Lower leg skin (tissue), 4 donors: ENCODE data around the gene YPEL3. TPM values are rescaled to one million over a fixed set of nuclear protein-coding genes. Genes with fewer than 3 reads are reported as not detected.

Experiments
- DNase-seq, 2 donors: peaks; one replicate each; pipeline ENCODE4 v3.0.0-alpha.2; 2019; ENCODE audit warnings: low spot score in 2 of 2
- H3K4me3 ChIP-seq: fragments of 200-600 bp; sonication (generic); 2 replicates; pipeline ENCODE4 v1.5.1; 2017; ENCODE audit warnings: mild to moderate bottlenecking, low read depth; ENCODE audit not compliant: poor library complexity, severe bottlenecking
- POLR2A ChIP-seq, 2 donors: fragments of 450-650 bp; IDR thresholded peaks; one replicate each; pipeline ENCODE4 v1.6.1; 2016 to 2017; ENCODE audit warnings: antibody characterized with exemption in 2 of 2, mild to moderate bottlenecking in 1 of 2, moderate library complexity in 1 of 2
- WGBS, 2 donors: methylation state at CpG; one replicate each; pipeline ENCODE4 v1.1.5; 2018; 5-methylcytosine and 5-hydroxymethylcytosine counted together
- intact Hi-C: fragments of 100-400 bp; cut with DNase I; formaldehyde crosslinking; loops from one replicate; pipeline ENCODE4 v1.15.0; 2023; ENCODE audit warnings: low total_unique reads
- total RNA-seq, 4 donors: library from RNA; depleted of rRNA; stranded (reverse); fragments of >200 nt; gene quantifications; one replicate each; pipeline ENCODE4 v1.1.0, GENCODE V29; 2016
- TF ChIP-seq, protein P1 (sequence below), 3 donors: fragments of 450-650 bp; IDR thresholded peaks; one replicate each; pipeline ENCODE4 v1.5.1; 2016; ENCODE audit warnings: antibody characterized with exemption in 3 of 3, mild to moderate bottlenecking in 3 of 3, moderate library complexity in 2 of 3

Gene YPEL3
- total RNA-seq, 4 donors from 2014 or later = 185 to 351 (median 229) TPM

DNA sequence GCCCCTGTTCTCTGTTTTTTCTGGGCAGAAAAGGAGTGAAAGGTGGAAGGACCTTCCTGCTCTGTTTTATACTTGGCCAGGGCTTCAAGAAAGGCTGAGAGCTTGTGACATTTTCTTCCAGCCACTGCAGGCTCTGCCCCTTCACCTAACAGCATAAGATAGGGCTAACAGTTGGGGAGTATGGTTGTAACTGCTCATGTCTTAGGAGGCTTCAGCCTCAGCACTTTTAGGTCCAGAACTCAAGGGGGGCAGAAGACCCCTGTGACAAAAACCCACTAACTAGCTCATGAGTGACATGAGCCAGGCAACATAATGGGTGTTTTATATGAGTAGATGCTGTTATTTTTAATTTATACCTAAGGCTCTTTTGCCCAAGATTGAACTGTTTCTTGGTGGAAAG is 25.5 kb downstream of the YPEL3 start:
- DNase-seq = no peak
- no peak for TF ChIP-seq POLR2A (IDR thresholded peaks at IDR 0.05)
- TF ChIP-seq, protein P1, sequence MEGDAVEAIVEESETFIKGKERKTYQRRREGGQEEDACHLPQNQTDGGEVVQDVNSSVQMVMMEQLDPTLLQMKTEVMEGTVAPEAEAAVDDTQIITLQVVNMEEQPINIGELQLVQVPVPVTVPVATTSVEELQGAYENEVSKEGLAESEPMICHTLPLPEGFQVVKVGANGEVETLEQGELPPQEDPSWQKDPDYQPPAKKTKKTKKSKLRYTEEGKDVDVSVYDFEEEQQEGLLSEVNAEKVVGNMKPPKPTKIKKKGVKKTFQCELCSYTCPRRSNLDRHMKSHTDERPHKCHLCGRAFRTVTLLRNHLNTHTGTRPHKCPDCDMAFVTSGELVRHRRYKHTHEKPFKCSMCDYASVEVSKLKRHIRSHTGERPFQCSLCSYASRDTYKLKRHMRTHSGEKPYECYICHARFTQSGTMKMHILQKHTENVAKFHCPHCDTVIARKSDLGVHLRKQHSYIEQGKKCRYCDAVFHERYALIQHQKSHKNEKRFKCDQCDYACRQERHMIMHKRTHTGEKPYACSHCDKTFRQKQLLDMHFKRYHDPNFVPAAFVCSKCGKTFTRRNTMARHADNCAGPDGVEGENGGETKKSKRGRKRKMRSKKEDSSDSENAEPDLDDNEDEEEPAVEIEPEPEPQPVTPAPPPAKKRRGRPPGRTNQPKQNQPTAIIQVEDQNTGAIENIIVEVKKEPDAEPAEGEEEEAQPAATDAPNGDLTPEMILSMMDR (IDR thresholded peaks at IDR 0.05) = no peak
- intact Hi-C loops = no loop called here
- no peak overlapping the region for H3K4me3 ChIP-seq

DNA sequence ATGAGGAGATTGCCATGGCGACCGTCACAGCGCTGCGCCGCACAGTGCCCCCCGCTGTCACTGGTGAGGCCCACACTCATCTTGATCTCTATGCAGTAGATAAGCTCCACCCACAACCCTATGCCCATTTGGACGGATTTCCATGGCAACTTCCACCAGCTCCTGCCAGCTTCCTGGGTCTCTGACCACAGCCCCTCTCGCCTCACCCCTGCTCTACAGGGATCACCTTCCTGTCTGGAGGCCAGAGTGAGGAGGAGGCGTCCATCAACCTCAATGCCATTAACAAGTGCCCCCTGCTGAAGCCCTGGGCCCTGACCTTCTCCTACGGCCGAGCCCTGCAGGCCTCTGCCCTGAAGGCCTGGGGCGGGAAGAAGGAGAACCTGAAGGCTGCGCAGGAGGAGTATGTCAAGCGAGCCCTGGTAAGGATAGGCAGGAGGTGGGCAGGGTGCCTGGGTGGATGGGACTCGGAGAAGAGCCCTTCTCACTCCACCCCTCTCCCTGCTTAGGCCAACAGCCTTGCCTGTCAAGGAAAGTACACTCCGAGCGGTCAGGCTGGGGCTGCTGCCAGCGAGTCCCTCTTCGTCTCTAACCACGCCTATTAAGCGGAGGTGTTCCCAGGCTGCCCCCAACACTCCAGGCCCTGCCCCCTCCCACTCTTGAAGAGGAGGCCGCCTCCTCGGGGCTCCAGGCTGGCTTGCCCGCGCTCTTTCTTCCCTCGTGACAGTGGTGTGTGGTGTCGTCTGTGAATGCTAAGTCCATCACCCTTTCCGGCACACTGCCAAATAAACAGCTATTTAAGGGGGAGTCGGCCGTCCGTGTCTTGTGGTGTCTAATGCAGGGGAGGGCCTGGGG is 26.2 kb downstream of the YPEL3 start:
- WGBS, 2 donors = 78 to 81% methylated on average over 29 to 31 of the region's 31 CpGs
- intact Hi-C loops = no loop called here

DNA sequence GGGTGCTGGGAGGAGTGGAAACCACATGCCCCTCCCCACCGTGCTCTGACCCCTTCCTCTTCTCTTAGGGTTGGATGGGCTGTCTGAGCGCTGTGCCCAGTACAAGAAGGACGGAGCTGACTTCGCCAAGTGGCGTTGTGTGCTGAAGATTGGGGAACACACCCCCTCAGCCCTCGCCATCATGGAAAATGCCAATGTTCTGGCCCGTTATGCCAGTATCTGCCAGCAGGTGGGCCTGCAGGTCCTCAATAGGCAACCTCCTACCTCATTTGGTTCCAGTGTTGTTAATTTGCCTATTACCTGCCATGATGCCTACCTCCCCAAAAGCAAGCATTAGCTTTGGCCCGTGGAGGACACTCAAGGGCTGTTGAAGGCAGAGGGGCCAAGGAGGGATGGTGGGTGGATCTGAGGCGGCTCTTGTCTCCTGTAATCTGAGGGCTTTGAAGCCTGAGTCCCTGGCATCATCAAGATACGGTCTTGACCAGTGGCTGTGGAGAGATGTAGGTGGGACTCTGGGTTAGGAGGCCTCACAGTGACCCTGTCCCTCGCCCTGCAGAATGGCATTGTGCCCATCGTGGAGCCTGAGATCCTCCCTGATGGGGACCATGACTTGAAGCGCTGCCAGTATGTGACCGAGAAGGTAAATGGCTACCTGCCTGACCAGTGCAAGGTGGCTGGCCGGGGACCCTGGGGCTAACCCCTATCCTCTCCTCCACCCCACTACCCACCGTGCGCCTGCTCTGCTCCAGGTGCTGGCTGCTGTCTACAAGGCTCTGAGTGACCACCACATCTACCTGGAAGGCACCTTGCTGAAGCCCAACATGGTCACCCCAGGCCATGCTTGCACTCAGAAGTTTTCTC is 27.0 kb downstream of the YPEL3 start:
- no peak for DNase-seq
- intact Hi-C loops = no loop called here

More for the DNA sequence above, 26.2 kb downstream of the YPEL3 start:
- no peak for TF ChIP-seq POLR2A (IDR thresholded peaks at IDR 0.05)
- TF ChIP-seq, protein P1 (IDR thresholded peaks at IDR 0.05) = no peak
- H3K4me3 ChIP-seq = no peak overlapping the region
- no peak for DNase-seq

DNA sequence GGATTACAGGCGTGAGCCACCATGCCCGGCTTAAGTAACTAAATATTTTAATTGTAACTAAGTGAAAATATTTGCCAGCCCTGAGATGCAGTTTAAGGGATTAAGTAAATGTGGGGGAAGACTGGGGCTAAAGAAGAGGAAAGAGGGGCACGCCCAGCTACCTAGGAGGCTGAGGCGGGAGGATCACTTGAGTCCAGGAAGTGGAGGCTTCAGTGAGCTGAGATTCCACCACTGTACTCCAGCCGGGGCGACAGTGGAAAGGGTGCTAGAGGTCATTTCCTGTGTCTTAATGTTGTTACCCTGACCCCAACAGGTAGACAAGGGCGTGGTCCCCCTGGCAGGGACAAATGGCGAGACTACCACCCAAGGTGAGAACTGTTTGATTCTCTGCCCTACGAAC is 27.7 kb downstream of the YPEL3 start:
- no peak for DNase-seq
- WGBS, 2 donors = 77 to 78% methylated on average over 9 of the region's 9 CpGs
- no peak overlapping the region for H3K4me3 ChIP-seq
- intact Hi-C loops = no loop called here
- TF ChIP-seq, protein P1 (IDR thresholded peaks at IDR 0.05) = no peak
- no peak for TF ChIP-seq POLR2A (IDR thresholded peaks at IDR 0.05)

More for the DNA sequence above, 27.0 kb downstream of the YPEL3 start:
- no peak for TF ChIP-seq POLR2A (IDR thresholded peaks at IDR 0.05)
- TF ChIP-seq, protein P1 (IDR thresholded peaks at IDR 0.05) = no peak
- WGBS, 2 donors = 79% methylated on average over 17 of the region's 17 CpGs
- H3K4me3 ChIP-seq = no peak overlapping the region

DNA sequence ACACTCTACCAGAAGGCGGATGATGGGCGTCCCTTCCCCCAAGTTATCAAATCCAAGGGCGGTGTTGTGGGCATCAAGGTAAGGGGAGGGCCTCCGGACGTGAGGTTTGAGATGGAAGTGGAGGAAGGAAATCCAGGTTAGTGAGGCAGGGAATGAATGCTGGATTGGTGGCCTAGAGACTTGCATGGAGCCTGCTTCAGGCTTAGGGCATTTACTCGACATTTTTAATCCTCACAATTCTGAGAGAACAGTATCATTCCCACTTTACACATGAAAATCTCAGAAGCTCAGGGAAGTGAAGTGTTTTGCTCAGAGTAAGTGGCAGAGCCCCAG is 28.5 kb downstream of the YPEL3 start:
- WGBS, 2 donors = 60 to 70% methylated on average over 6 of the region's 6 CpGs
- TF ChIP-seq POLR2A (IDR thresholded peaks at IDR 0.05) = no peak
- TF ChIP-seq, protein P1 (IDR thresholded peaks at IDR 0.05) = no peak
- H3K4me3 ChIP-seq = no peak overlapping the region
- intact Hi-C loops = no loop called here
- DNase-seq = no peak
